ENCODE results near the gene SYTL3. TPM values are rescaled to one million over a fixed set of nuclear protein-coding genes. Genes with fewer than 3 reads are reported as not detected.
A peak's percentile ranks its signal among the peaks of the same experiment; 100 is the strongest.

The SYTL3 gene
- total RNA-seq, 4 donors from 2014 or later = 3.0 to 16.7 (median 6.7) TPM

DNA sequence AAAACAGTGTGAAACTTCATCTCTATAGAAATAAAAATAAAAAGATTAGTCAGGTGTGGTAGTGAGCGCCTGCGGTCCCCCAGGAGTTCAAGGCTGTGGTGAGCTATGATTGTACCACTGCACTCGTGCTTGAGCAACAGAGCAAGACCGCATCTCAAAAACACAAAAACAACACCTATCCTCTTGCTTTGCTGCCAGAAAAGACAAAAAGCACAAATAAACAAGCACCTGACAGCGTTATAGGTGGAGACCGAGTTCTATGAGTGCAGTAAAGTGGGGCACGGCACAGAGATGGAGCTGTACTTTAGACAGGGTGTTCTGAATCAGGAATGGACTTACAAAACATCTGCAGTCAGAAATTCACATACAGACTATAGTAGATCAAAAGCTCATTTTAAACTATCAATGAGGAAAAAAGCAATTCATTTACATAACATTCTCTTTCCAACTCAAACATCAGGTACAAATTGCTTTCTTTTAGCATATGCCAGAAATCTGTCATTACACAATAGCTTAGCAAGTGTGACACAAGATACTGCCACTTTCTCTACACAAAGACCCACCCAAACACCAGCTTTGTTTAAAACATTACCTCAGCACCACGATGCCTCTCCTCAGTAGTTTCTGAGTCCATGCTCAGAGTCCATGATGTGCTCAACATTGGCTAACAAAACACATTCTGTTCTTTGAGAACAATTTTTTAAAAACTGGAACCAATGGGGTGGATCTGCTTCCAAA is 159.3 kb downstream of the SYTL3 start:
- peaks cover 0 to 15% of the 10 kb centered on the region in 2 donors for H3K4me1 ChIP-seq
- ATAC-seq = peak in 1 of 2 donors; percentile 43
- TF ChIP-seq POLR2A (IDR thresholded peaks at IDR 0.05) = no peak
- TF ChIP-seq, protein P1, sequence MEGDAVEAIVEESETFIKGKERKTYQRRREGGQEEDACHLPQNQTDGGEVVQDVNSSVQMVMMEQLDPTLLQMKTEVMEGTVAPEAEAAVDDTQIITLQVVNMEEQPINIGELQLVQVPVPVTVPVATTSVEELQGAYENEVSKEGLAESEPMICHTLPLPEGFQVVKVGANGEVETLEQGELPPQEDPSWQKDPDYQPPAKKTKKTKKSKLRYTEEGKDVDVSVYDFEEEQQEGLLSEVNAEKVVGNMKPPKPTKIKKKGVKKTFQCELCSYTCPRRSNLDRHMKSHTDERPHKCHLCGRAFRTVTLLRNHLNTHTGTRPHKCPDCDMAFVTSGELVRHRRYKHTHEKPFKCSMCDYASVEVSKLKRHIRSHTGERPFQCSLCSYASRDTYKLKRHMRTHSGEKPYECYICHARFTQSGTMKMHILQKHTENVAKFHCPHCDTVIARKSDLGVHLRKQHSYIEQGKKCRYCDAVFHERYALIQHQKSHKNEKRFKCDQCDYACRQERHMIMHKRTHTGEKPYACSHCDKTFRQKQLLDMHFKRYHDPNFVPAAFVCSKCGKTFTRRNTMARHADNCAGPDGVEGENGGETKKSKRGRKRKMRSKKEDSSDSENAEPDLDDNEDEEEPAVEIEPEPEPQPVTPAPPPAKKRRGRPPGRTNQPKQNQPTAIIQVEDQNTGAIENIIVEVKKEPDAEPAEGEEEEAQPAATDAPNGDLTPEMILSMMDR (IDR thresholded peaks at IDR 0.05 in 4 of 5, conservative IDR thresholded peaks at IDR 0.05 in 1 of 5) = no peak

GRCh38 chr6:158810155-158811095 is 160.6 kb downstream of the SYTL3 start:
- DNase-seq (no peak), ATAC-seq (no peak)
- no peak for TF ChIP-seq POLR2A (IDR thresholded peaks at IDR 0.05)
- TF ChIP-seq, protein P1 (IDR thresholded peaks at IDR 0.05 in 4 of 5, conservative IDR thresholded peaks at IDR 0.05 in 1 of 5) = no peak
- H3K27me3 ChIP-seq = no peaks in the 10 kb centered on the region
- H3K9me3 ChIP-seq = no peaks in the 10 kb centered on the region
- H3K36me3 ChIP-seq = no peaks in the 10 kb centered on the region
- no peak overlapping the region for H3K27ac ChIP-seq
- in situ Hi-C loops (cut with MboI; ENCODE audit: low sequenced_read_pairs in 4 of 4) (no loop called here), intact Hi-C loops (cut with DNase I; ENCODE audit: low total_unique reads) (loop anchor here (10.0 kb wide), 1 partner anchor 576 kb away; no protein-coding TSS in a partner anchor)
- peaks cover 0 to 12% of the 10 kb centered on the region in 2 donors for H3K4me1 ChIP-seq
- H3K4me3 ChIP-seq = no peak overlapping the region

More for the DNA sequence above, 159.3 kb downstream of the SYTL3 start:
- in situ Hi-C loops (cut with MboI; ENCODE audit: low sequenced_read_pairs in 4 of 4) (no loop called here), intact Hi-C loops (cut with DNase I; ENCODE audit: low total_unique reads) (no loop called here)
- Histone ChIP-seq H3K27me3 (no peaks in the 10 kb centered on the region), H3K4me3 (no peak overlapping the region), H3K9me3 (no peaks in the 10 kb centered on the region), H3K36me3 (no peaks in the 10 kb centered on the region), H3K27ac (no peak overlapping the region)
- DNase-seq = no peak

- no peak for DNase-seq
- no peak overlapping the region for H3K4me3 ChIP-seq
- intact Hi-C loops (cut with DNase I; ENCODE audit: low total_unique reads) = loop anchor here (10.0 kb wide), 1 partner anchor 578 kb away; no protein-coding TSS in a partner anchor
- in situ Hi-C loops (cut with MboI; ENCODE audit: low sequenced_read_pairs in 4 of 4) = no loop called here
- no peak for TF ChIP-seq POLR2A (IDR thresholded peaks at IDR 0.05)
- TF ChIP-seq, protein P1 (IDR thresholded peaks at IDR 0.05 in 4 of 5, conservative IDR thresholded peaks at IDR 0.05 in 1 of 5) = no peak
- no peaks in the 10 kb centered on the region for H3K36me3 ChIP-seq
- no peaks in the 10 kb centered on the region for H3K27me3 ChIP-seq
- no peaks in the 10 kb centered on the region for H3K9me3 ChIP-seq
- no peak overlapping the region for H3K27ac ChIP-seq
- ATAC-seq = no peak
- H3K4me1 ChIP-seq = peaks cover 14 to 22% of the 10 kb centered on the region in 2 donors
These were observed 162.8 kb downstream of the SYTL3 start for GRCh38 chr6:158812611-158813010.

DNA sequence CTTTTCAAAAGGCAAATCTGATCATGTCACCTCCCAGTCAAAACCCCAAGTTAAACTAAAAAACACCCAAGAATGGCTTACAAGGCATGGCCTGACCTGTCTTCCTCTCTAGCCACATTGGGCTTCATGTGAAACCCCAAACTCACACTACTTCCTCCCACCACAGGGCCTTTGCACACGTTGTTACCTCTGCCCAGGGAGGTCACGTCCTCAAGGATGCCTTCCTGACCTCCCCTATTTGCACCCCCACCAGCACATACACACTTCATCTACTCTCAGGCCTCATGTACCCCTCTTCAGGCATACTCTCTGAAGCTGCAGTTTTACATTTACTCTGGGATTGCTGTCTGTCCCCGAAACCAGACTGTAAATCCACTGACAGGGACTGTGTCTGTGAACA is 163.2 kb downstream of the SYTL3 start:
- intact Hi-C loops (cut with DNase I; ENCODE audit: low total_unique reads) (loop anchor here (10.0 kb wide), 1 partner anchor 578 kb away; no protein-coding TSS in a partner anchor), in situ Hi-C loops (cut with MboI; ENCODE audit: low sequenced_read_pairs in 4 of 4) (no loop called here)
- no peaks in the 10 kb centered on the region for H3K36me3 ChIP-seq
- no peak overlapping the region for H3K4me3 ChIP-seq
- ATAC-seq (no peak), DNase-seq (no peak)
- H3K27me3 ChIP-seq = no peaks in the 10 kb centered on the region
- H3K9me3 ChIP-seq = no peaks in the 10 kb centered on the region
- TF ChIP-seq POLR2A (IDR thresholded peaks at IDR 0.05) = no peak
- TF ChIP-seq, protein P1 (IDR thresholded peaks at IDR 0.05 in 4 of 5, conservative IDR thresholded peaks at IDR 0.05 in 1 of 5) = no peak
- peak overlapping the region in 3 of 4 donors; percentile 4 to 43 (median 30) for H3K27ac ChIP-seq
- H3K4me1 ChIP-seq = peaks cover 17 to 23% of the 10 kb centered on the region in 2 donors

Small RNA genes lying within 50 kb of the gene (microRNA-seq; reads per million reads assigned to microRNA genes)
- 0 reads per million in 2 donors for gene MIR3918 (ENCODE audit: borderline replicate concordance in 2 of 2)
- 0 reads per million in 2 donors for gene MIR7161 (ENCODE audit: borderline replicate concordance in 2 of 2)

Other genes with a start within 250 kb of the SYTL3 start
- 10 to 100 TPM; 12.1 to 17.9 (median 12.9) TPM for gene TMEM181, start 90.0 kb upstream of the SYTL3 start, total RNA-seq
- gene DYNLT1, start 5.3 kb upstream of the SYTL3 start, total RNA-seq = 10 to 100 TPM; 62.8 to 94.7 (median 67.3) TPM
- 10 to 100 TPM; 18.1 to 54.1 (median 33.6) TPM for gene EZR, start 169.3 kb downstream of the SYTL3 start, total RNA-seq

All from gastrocnemius medialis (tissue), 4 donors.